Muscle layer of colon (tissue), 2 donors: ENCODE measurements around the gene SCCPDH.

Source experiments
- H3K27ac ChIP-seq: one replicate; pipeline ENCODE4 v1.7.0; 2013; ENCODE audit warnings: low read depth, mild to moderate bottlenecking, low read length, moderate library complexity
- H3K27me3 ChIP-seq, 2 donors: one replicate each; pipeline ENCODE4 v1.7.0; 2013; ENCODE audit warnings: low read length in 2 of 2, mild to moderate bottlenecking in 2 of 2; ENCODE audit not compliant: insufficient read depth in 2 of 2, control insufficient read depth in 1 of 2
- H3K36me3 ChIP-seq: one replicate; pipeline ENCODE4 v1.7.0; 2013; ENCODE audit warnings: mild to moderate bottlenecking, low read length; ENCODE audit not compliant: insufficient read depth
- H3K4me1 ChIP-seq: one replicate; pipeline ENCODE4 v1.7.0; 2013; ENCODE audit warnings: mild to moderate bottlenecking, low read length; ENCODE audit not compliant: insufficient read depth
- H3K4me3 ChIP-seq, 2 donors: one replicate each; pipeline ENCODE4 v1.7.0; 2013; ENCODE audit warnings: low read length in 2 of 2, low read depth in 1 of 2, mild to moderate bottlenecking in 1 of 2, moderate library complexity in 1 of 2
- H3K9ac ChIP-seq: one replicate; pipeline ENCODE4 v1.7.0; 2013; ENCODE audit warnings: low read length
- H3K9me3 ChIP-seq: one replicate; pipeline ENCODE4 v1.7.0; 2013; ENCODE audit warnings: mild to moderate bottlenecking, low read length
- donor health status: abdominal sarcoma.
- donor health status: Adenocarcinoma of cecum.

Gene SCCPDH, protein sequence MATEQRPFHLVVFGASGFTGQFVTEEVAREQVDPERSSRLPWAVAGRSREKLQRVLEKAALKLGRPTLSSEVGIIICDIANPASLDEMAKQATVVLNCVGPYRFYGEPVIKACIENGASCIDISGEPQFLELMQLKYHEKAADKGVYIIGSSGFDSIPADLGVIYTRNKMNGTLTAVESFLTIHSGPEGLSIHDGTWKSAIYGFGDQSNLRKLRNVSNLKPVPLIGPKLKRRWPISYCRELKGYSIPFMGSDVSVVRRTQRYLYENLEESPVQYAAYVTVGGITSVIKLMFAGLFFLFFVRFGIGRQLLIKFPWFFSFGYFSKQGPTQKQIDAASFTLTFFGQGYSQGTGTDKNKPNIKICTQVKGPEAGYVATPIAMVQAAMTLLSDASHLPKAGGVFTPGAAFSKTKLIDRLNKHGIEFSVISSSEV

DNA sequence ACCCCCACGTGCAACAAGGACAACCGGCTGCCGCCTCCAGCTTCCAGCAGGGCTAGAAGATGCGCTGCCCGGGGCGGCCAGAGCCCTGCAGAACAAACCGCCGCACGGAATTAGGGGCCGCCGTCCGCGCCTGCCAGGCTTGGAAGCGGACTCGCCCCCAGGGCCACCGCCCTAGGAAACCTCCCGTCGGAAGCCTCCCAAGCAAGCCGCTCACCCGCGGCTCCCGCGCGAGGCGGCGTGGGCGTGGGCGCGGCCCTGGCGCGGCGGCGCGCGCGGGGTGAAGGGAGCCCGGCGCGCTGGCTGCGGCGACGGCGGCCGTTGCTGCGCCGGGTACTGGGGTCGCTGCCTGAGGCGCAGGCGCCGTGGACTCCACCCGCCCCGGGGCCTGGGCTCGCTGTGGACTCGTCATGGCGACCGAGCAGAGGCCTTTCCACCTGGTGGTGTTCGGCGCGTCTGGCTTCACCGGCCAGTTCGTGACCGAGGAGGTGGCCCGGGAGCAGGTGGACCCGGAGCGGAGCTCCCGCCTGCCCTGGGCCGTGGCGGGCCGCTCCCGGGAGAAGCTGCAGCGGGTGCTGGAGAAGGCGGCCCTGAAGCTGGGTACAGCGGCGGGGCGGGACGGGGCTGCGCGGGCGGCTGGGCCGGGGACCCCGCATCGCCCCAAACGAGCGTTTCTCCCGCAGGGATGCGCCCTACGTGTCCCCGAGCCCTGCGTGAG, at the start of gene SCCPDH:
TSS of gene SCCPDH (plus strand) at position 394 of the 715 bp plus-strand sequence. CDS start at position 408, 14 bp downstream.
- Histone ChIP-seq H3K4me3 (peak within 1 kb of the TSS; percentile 49 to 88), H3K36me3 (peaks cover 18% of the 10 kb centered on the region), H3K9ac (peak within 1 kb of the TSS; percentile 90), H3K4me1 (peaks cover 5% of the 10 kb centered on the region), H3K27me3 (no peaks in the 10 kb centered on the region), H3K27ac (peak within 1 kb of the TSS; percentile 77), H3K9me3 (no peaks in the 10 kb centered on the region)

DNA sequence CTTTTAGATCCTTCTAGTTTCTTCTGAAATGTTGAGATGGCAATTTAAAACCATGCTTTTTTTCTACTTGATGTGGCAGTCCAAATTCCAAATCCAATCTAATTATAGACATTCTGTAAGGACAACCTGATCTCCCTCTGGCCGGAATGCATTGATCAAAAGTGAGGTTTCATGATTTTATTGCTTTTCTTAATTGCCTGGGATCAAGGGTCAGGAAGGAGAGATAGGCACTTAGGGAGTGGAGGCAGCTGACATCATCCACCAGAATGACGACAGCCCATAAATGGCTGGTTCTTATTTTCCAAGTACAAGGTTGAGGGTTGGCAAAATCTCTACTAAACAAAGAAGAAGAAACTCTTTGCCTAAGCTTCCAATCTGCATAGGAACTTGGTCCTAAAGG, 46.4 kb upstream of the SCCPDH start:
- H3K4me1 ChIP-seq, result no peaks in the 10 kb centered on the region

DNA sequence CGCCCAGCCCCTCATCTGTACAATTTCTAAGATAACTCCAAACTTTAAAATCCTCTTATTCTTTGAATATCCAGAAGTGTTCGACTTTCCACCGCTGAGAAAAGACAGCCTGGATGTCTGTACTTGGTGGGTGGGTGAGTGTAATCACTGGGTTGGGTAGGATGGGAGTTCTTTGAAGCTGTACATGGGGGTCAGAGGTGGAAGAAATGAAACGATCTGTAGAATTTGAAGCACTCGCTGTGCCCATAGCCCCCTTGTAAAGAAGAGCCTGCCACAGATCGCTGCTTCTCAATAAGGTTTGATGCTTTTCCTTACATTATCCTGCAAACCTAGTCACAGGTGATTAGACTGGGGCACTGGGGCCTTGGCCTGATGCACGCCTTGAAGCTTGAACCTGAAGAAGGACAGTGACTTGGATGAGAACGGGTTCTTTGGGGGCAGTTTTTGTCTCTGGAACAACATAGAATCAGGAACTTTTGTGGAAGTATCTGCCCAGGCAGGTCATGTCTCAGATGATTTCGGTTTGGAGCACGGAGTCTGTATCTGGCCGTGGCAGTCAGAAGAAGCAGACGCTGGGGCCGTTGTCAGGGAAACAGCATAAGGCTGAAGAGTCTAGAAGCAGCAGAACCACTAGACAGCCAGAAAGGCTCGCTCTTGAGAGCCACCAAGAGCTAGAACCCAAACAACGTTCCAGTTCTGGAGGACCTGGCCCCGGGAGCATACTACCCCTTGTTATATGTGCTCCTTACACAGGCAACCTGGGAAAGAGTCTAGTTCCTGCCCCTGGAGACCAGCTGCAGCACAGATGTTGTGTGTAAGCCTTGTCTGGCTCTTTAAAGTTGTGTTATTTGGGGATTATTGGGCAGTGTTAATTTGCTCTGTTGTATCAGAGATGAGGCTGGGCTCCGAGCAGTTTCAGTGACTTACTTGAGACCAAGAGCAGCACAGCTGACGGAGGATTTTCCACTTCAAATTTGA, 45.1 kb upstream of the SCCPDH start:
- no peaks in the 10 kb centered on the region for H3K36me3 ChIP-seq
- no peak overlapping the region for H3K27ac ChIP-seq
- H3K27me3 ChIP-seq, result no peaks in the 10 kb centered on the region
- no peak overlapping the region for H3K9ac ChIP-seq
- H3K4me3 ChIP-seq, result no peak overlapping the region
- H3K9me3 ChIP-seq, result no peaks in the 10 kb centered on the region
- peaks cover 5% of the 10 kb centered on the region for H3K4me1 ChIP-seq

More for the DNA sequence above, 46.4 kb upstream of the SCCPDH start:
- no peaks in the 10 kb centered on the region for H3K36me3 ChIP-seq
- no peaks in the 10 kb centered on the region for H3K27me3 ChIP-seq
- H3K9ac ChIP-seq, result no peak overlapping the region
- H3K9me3 ChIP-seq, result no peaks in the 10 kb centered on the region
- no peak overlapping the region for H3K4me3 ChIP-seq
- H3K27ac ChIP-seq, result no peak overlapping the region

DNA sequence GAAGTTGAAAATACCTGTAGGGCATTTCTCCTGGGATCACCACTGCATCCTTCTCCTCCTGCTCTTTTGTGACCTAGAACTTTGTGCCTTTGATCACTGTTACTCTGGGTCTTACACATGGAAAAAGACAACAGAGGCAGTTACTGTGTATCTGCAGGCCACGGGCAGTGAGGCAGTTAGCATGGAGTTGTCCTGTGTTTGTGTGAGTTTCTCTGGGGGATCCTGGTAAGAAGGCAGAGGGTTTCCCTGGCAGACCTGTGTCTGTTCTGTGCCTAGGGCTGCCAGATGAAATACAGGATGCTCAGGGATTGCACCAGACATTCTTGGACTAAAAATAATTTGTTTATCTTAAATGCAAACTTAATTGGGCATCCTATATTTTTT, 44.4 kb upstream of the SCCPDH start:
- H3K4me3 ChIP-seq, result no peak overlapping the region
- peaks cover 5% of the 10 kb centered on the region for H3K4me1 ChIP-seq
- no peak overlapping the region for H3K9ac ChIP-seq
- no peaks in the 10 kb centered on the region for H3K27me3 ChIP-seq
- H3K36me3 ChIP-seq, result no peaks in the 10 kb centered on the region
- H3K9me3 ChIP-seq, result no peaks in the 10 kb centered on the region
- H3K27ac ChIP-seq, result no peak overlapping the region

DNA sequence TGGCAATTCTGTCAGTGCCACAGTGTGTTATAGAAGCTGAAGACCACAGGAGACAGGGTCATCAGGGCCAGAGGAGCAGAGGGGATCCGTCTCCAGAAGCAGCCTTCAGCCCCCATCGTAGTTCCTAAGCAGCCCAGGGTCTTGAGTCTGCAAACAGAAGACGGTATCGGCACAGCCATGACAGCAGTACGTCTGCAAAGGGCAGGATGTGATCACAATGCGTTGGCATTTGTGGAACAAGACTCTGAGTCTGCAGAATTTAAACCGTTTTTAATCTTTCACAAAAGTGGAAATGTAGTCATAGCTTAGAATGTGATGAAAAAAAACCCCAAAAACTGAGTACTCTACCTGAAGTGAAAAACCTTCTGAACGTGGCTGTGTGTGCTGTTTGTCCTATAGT, 44.0 kb upstream of the SCCPDH start:
- Histone ChIP-seq H3K9ac (no peak overlapping the region), H3K9me3 (no peaks in the 10 kb centered on the region), H3K27me3 (no peaks in the 10 kb centered on the region), H3K4me3 (no peak overlapping the region), H3K4me1 (peaks cover 5% of the 10 kb centered on the region), H3K36me3 (no peaks in the 10 kb centered on the region), H3K27ac (no peak overlapping the region)

DNA sequence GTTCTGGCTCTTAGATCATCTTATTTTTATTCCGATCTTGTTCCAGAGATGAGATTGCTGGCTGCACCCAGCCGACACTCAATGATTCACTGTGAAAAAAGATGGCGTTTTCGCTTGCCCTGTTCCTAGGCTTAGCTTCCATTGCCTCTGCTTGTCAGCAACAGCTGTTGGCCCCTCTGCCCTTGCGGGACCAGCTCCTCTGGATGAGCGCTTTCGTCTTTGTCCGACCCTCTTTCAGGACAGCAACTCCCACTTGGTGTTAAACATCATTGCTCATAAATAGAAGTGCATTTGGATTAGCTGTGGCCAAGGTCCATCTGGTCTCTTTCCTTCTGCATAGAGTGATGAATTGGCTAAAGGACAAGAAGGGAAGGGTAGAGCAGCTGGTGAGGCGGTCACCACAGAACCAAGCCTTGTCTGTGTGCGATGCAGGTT, 43.5 kb upstream of the SCCPDH start:
- no peak overlapping the region for H3K9ac ChIP-seq
- H3K36me3 ChIP-seq, result no peaks in the 10 kb centered on the region
- no peaks in the 10 kb centered on the region for H3K9me3 ChIP-seq
- H3K27me3 ChIP-seq, result no peaks in the 10 kb centered on the region
- H3K27ac ChIP-seq, result no peak overlapping the region
- peaks cover 5% of the 10 kb centered on the region for H3K4me1 ChIP-seq
- no peak overlapping the region for H3K4me3 ChIP-seq

DNA sequence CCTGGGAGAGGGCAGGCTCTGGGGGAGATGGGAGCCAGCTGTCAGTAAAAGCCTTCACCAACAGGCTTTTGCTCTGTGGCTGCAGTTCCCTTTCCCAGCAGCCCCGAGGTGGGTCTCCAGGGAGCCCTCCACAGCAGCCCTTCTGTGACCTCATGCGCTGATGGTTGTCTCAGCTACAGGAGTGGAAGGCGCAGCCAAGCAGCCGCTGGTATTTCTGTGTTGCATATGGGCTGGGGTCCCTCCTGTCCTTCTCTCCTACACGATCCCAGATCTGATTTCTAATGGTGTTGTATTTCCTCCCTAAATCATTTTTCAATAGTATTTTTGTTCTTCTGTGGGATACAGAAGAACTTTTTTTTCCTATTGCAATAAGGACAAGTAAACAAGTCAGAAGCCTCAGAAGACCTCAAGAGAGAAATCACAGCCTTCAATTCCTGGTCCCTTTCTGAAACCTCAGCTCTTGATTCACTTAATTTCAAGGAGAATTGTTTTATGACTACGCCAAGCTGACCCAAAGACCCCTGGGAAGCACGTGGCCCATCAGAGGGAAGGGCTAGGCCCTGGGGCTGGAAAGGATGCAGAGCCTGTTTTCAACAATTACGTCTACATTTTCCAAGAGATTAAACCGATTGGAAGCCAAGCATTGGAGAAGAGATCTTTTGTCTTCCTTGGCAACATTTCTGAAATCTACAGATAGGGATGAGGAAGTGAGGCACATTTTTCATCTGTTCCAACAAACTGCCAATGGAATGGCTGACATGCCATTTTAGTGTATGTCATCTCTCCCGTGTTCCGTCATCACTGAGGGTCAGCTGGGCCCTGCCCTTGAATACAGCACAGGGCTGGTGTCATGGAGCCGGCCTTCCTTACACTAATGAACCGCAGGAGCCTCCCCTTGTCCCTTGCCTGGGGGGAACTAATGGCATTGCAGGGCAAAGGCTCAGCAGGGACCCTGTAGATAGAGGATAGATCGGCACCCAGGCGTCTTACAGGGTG, 42.0 kb upstream of the SCCPDH start:
- Histone ChIP-seq H3K27me3 (no peaks in the 10 kb centered on the region), H3K9ac (no peak overlapping the region), H3K27ac (no peak overlapping the region), H3K4me3 (no peak overlapping the region), H3K4me1 (peaks cover 5% of the 10 kb centered on the region), H3K9me3 (no peaks in the 10 kb centered on the region), H3K36me3 (no peaks in the 10 kb centered on the region)

DNA sequence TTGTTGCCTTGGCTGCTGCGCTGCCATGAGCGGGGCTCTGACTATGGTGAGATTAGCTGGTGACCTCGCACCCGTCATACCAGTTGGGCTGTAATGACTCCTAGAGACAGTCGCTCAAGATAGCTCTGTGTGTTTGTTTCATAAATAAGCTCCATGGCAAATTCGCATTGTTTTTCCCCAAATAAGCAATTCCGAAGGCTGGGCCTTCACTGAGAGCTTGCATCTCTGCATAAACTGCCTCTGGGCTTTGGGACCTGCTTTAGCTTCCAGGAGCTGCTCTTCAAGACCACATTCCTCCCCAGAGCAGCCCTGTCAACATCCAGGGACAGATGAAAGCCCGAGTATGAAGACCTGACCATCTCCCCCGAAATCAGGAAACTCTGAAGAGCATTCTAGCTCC, 40.7 kb upstream of the SCCPDH start:
- H3K27me3 ChIP-seq, result no peaks in the 10 kb centered on the region
- H3K27ac ChIP-seq, result no peak overlapping the region
- H3K9ac ChIP-seq, result no peak overlapping the region

DNA sequence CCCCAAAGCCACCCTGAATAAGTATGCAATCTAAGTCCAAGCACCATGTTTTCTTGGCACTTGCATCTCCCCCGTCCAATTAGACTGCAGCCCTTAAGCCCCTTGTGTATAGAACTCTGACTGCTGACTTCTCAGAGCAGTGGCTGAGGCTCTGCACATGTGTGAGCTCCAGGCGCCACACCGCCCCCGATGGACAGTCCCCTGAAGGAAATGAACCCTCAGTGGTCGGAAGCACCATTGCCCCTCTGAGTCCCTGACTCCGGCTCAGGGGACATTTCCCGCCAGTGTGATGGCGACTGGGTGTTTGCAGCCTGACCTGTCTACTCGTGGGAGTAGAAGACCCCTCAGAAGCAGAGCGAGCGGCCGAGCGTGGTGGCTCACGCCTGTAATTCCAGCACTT, 37.2 kb upstream of the SCCPDH start:
- peaks cover 9% of the 10 kb centered on the region for H3K4me1 ChIP-seq
- H3K27me3 ChIP-seq, result no peaks in the 10 kb centered on the region
- no peak overlapping the region for H3K27ac ChIP-seq
- H3K9ac ChIP-seq, result no peak overlapping the region
- no peak overlapping the region for H3K4me3 ChIP-seq
- no peaks in the 10 kb centered on the region for H3K9me3 ChIP-seq
- no peaks in the 10 kb centered on the region for H3K36me3 ChIP-seq

More for the DNA sequence above, 40.7 kb upstream of the SCCPDH start:
- Histone ChIP-seq H3K4me1 (peaks cover 5% of the 10 kb centered on the region), H3K36me3 (no peaks in the 10 kb centered on the region), H3K9me3 (no peaks in the 10 kb centered on the region), H3K4me3 (no peak overlapping the region)

DNA sequence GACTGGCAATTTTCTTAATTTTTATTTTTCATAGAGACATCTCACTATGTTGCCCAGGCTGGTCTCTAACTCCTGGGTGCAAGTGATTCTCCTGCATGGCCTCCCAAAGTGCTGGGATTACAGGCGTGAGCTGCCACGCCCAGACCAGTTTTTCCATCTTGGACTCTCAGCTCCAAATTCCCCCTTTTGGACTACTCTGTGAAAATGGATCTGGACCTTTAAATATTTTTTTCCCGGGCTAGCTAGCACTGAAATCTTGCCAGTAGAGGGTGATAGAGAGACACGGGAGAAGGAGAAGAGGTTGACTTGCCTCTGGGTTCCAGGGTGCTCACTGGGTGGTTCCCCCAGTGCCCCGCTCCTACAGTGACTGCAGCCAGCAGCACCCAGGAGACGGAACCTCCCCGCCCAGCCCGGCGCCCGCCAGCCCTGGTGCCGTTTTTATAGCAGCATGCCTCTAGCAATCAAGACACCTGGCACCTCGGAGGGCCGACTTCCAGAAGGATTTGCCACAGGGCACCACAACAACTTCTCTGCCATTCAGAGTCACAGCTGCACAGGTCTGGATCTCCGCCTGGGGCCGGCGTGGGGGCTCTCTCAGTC, 34.7 kb upstream of the SCCPDH start:
- Histone ChIP-seq H3K27me3 (no peaks in the 10 kb centered on the region), H3K4me1 (peaks cover 4% of the 10 kb centered on the region), H3K36me3 (no peaks in the 10 kb centered on the region), H3K9me3 (no peaks in the 10 kb centered on the region), H3K27ac (no peak overlapping the region), H3K9ac (no peak overlapping the region), H3K4me3 (peak overlapping the region; percentile 1 to 62)
